ENCODE results near the gene SLC41A1. TPM values are rescaled to one million over a fixed set of nuclear protein-coding genes. Genes with fewer than 3 reads are reported as not detected.

The SLC41A1 gene
- total RNA-seq, 6 experiments from 2014 or later, result 3.4 to 6.4 (median 4.6) TPM

DNA sequence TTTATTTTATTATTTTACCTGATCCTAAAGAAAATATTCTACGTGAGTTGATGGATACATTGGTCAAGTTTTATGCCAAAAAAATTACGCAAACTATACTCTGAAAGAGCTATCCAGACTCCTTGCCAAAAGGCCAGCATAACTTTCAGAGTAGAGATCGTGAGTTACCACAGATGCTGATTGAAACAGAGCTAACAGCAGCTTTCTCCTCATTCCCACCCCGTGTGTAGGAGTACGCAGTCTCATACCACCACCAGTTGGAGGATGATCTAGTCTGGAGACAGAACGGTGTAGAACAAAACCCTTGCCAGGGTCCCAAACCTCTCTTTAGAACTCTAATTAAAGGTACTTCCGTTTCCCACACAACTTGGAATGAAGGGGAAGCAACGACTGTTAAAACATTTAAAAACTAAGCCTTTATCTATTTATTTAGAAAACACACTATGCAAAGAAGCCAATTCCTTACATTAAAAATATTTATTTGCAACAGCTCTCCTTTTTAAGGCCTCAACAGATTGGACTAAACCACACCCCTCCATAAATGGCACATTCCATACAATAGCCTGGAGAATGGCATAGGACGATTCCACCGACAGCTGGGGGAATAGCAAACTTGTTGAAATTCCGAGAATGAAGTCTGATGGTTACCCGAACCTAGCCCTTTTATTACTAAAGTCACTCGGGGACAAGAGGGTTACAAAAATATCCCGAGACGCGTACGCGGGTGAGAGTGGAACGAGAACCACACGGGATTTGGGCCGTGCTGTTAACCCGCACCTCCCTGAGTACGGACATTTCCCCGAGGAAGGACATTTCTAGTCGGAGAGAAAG, 64.4 kb downstream of the SLC41A1 start:
- Histone ChIP-seq H3K27me3 (no peaks in the 10 kb centered on the region), H3K9me3 (no peaks in the 10 kb centered on the region), H3K27ac (peak overlapping the region; percentile 90 to 93 (median 91)), H3K36me3 (no peaks in the 10 kb centered on the region), H3K4me3 (peak overlapping the region; percentile 59 to 83 (median 67)), H3K4me1 (peaks cover 0 to 31% (median 14%) of the 10 kb centered on the region in 4 donors)
- no peak for DNase-seq
- intact Hi-C loops (cut with DNase I), result no loop called here
- TF ChIP-seq POLR2A (IDR thresholded peaks at IDR 0.05), result peak; percentile 64
- TF ChIP-seq, protein P1, sequence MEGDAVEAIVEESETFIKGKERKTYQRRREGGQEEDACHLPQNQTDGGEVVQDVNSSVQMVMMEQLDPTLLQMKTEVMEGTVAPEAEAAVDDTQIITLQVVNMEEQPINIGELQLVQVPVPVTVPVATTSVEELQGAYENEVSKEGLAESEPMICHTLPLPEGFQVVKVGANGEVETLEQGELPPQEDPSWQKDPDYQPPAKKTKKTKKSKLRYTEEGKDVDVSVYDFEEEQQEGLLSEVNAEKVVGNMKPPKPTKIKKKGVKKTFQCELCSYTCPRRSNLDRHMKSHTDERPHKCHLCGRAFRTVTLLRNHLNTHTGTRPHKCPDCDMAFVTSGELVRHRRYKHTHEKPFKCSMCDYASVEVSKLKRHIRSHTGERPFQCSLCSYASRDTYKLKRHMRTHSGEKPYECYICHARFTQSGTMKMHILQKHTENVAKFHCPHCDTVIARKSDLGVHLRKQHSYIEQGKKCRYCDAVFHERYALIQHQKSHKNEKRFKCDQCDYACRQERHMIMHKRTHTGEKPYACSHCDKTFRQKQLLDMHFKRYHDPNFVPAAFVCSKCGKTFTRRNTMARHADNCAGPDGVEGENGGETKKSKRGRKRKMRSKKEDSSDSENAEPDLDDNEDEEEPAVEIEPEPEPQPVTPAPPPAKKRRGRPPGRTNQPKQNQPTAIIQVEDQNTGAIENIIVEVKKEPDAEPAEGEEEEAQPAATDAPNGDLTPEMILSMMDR (IDR thresholded peaks at IDR 0.05), result no peak
- peak in 3 of 4 donors; percentile 4 to 8 (median 7) for ATAC-seq
- WGBS (ENCODE audit: insufficient coverage, low coverage, low lambda C conversion rate, missing lambda C conversion rate), result under 1% methylated on average over 25 of the region's 25 CpGs

DNA sequence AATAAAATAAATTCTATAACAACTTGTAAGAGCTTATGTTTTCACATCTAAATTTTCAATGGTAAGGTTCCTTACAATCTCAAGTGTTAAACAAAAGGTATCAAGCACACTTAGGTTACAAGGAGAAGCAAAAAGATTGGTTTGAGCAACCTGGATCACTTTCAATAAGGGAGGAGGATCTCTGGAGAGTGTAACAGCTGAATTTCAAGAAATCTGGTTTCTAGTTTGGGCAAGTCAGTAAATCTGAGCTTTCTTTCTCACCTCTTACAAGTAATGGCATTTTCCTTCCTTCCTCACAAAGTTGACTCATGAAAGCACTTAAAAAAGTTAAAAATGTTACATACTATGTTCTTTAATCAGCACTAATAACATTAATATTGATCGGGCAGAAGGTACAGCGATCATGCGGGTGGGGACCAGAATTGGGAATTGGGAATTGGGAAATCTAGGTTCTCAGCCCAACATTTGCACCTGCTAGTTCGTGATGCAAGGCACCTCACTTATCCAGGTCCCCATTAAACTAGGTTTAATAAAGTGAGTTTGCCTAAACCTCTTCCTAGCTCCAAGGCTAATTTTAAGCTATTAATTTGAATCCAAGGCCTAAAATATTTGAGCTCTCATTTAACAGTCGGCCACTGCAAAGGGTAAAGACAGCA, 66.1 kb downstream of the SLC41A1 start:
- peaks cover 0 to 31% (median 15%) of the 10 kb centered on the region in 4 donors for H3K4me1 ChIP-seq
- peak overlapping the region in 2 of 3 donors; percentile 1 to 83 for H3K4me3 ChIP-seq
- TF ChIP-seq, protein P1 (IDR thresholded peaks at IDR 0.05), result no peak
- TF ChIP-seq POLR2A (IDR thresholded peaks at IDR 0.05), result no peak
- intact Hi-C loops (cut with DNase I), result no loop called here
- H3K27ac ChIP-seq, result peak overlapping the region in 1 of 3 donors; percentile 21
- H3K9me3 ChIP-seq, result no peaks in the 10 kb centered on the region
- ATAC-seq (no peak), DNase-seq (no peak)
- no peaks in the 10 kb centered on the region for H3K36me3 ChIP-seq
- no peaks in the 10 kb centered on the region for H3K27me3 ChIP-seq
- 22% methylated on average over 5 of the region's 5 CpGs for WGBS (ENCODE audit: insufficient coverage, low coverage, low lambda C conversion rate, missing lambda C conversion rate)

DNA sequence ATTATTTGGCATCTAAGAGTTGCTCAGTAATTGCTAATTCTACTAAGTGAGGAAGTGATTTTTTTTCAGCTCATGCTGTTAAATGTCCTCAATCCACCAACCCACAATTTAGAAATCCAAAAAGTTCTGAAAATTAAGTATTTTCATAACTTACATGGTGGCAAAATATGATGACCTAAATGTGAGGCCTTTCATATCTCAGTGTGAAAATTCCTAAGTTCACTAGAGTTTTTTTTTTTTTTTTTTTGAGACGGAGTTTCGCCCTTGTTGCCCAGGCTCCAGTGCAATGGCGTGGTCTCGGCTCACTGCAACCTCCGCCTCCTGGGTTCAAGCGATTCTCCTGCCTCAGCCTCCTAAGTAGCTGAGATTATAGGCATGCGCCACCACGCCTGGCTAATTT, 68.6 kb downstream of the SLC41A1 start:
- Histone ChIP-seq H3K4me1 (peaks cover 0 to 39% (median 17%) of the 10 kb centered on the region in 4 donors), H3K27ac (no peak overlapping the region), H3K4me3 (no peak overlapping the region), H3K9me3 (no peaks in the 10 kb centered on the region), H3K36me3 (no peaks in the 10 kb centered on the region), H3K27me3 (no peaks in the 10 kb centered on the region)
- intact Hi-C loops (cut with DNase I), result no loop called here
- TF ChIP-seq, protein P1 (IDR thresholded peaks at IDR 0.05), result no peak
- no peak for TF ChIP-seq POLR2A (IDR thresholded peaks at IDR 0.05)
- DNase-seq (no peak), ATAC-seq (no peak)
- 92% methylated on average over 7 of the region's 8 CpGs for WGBS (ENCODE audit: insufficient coverage, low coverage, low lambda C conversion rate, missing lambda C conversion rate)

DNA sequence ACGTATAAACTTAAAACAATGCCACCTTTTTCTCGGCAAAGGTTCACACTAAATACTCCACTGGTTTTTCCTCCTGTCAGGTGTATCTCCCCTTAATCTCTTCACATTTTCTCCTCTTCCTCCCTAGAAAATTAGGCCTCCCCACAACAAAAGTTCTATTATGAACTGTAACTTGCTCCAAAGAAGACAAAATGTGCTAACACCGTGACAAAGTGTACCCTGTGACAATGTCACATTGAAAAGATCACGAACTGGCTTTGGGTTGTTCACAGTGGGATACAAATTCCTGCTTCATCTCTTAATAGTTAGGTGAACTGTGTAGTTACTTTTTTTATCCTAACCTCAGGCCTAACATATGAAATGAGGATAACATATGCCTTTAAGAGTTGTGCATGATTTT, 69.0 kb downstream of the SLC41A1 start:
- H3K9me3 ChIP-seq, result no peaks in the 10 kb centered on the region
- no peaks in the 10 kb centered on the region for H3K36me3 ChIP-seq
- intact Hi-C loops (cut with DNase I), result no loop called here
- peaks cover 0 to 41% (median 17%) of the 10 kb centered on the region in 4 donors for H3K4me1 ChIP-seq
- DNase-seq (no peak), ATAC-seq (no peak)
- 32% methylated on average over 4 of the region's 4 CpGs for WGBS (ENCODE audit: insufficient coverage, low coverage, low lambda C conversion rate, missing lambda C conversion rate)
- no peak overlapping the region for H3K4me3 ChIP-seq
- H3K27me3 ChIP-seq, result no peaks in the 10 kb centered on the region
- no peak for TF ChIP-seq POLR2A (IDR thresholded peaks at IDR 0.05)
- TF ChIP-seq, protein P1 (IDR thresholded peaks at IDR 0.05), result peak in 1 of 4 donors; percentile 0
- no peak overlapping the region for H3K27ac ChIP-seq
